ENCODE data around the gene ABHD6.

- TF ChIP-seq CTCF (IDR thresholded peaks at IDR 0.05; ENCODE audit: low read depth, low read length, poor library complexity, severe bottlenecking) (peak; percentile 23), EZH2phosphoT487 (IDR thresholded peaks at IDR 0.05; ENCODE audit: borderline replicate concordance, low read length) (no peak)
Observed at GRCh38 chr3:58332575-58333188, 95.1 kb downstream of the ABHD6 start, which contains the start of gene PXK.

All from DOHH2 (cell line).